Endometrial microvascular endothelial cells (primary cell): ENCODE data around the gene SPINK8. TPM values are rescaled to one million over a fixed set of nuclear protein-coding genes. Genes with fewer than 3 reads are reported as not detected.
"Not testable (repeated sequence)": the region's sequence is repeated elsewhere in the genome, so short reads cannot be mapped to it uniquely, and the experiment has no call there.

Experiments used
- in situ Hi-C: cut with HindIII; loops from 2 replicates; pipeline ENCODE4 v1.10.0; 2017; ENCODE audit warnings: low sequenced_read_pairs, low pct_unique_long_range_greater_than_20kb; ENCODE audit errors: inconsistent ontology term
- total RNA-seq: library from RNA; depleted of rRNA; stranded (reverse); fragments of >200 nt; gene quantifications from one replicate; pipeline ENCODE4 v1.2.3, GENCODE V29; 2015; ENCODE audit errors: inconsistent ontology term

SPINK8 gene
- total RNA-seq, 1 donor from 2014 or later = not detected

- in situ Hi-C loops = not testable (repeated sequence)
Measured at GRCh38 chr3:48335286-48335685, 1.8 kb upstream of the SPINK8 start.

GRCh38 chr3:48334605-48335004 is 1.1 kb upstream of the SPINK8 start:
- in situ Hi-C loops = no loop called here

GRCh38 chr3:48331706-48332435 is 1.6 kb downstream of the SPINK8 start:
- in situ Hi-C loops = not testable (repeated sequence)

DNA sequence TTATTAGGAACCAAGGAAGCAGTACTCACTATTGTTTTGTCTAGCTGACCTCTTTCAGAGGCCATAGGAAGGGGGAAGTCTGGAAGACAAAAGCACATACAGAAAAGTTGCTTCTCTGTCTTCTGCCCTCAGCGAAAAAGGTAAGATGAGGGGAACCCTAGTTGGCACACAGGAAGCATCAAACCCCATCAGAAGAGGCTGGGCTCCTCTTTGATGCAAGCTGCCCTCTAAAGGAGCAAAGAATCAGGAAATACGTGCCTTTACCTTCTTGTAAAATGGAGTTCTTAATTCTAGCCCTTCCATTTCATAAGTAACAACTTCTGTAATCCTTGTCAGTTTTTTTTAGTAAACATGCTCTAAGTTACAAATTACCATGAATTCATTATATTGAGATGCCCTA is 12.5 kb downstream of the SPINK8 start:
- in situ Hi-C loops = no loop called here

GRCh38 chr3:48318713-48319468 is 14.6 kb downstream of the SPINK8 start:
- in situ Hi-C loops = no loop called here

GRCh38 chr3:48314542-48314941 is 18.9 kb downstream of the SPINK8 start:
- in situ Hi-C loops = no loop called here

GRCh38 chr3:48306860-48307530 is 26.5 kb downstream of the SPINK8 start:
- in situ Hi-C loops = no loop called here

GRCh38 chr3:48306290-48306689 is 27.2 kb downstream of the SPINK8 start:
- in situ Hi-C loops = no loop called here

DNA sequence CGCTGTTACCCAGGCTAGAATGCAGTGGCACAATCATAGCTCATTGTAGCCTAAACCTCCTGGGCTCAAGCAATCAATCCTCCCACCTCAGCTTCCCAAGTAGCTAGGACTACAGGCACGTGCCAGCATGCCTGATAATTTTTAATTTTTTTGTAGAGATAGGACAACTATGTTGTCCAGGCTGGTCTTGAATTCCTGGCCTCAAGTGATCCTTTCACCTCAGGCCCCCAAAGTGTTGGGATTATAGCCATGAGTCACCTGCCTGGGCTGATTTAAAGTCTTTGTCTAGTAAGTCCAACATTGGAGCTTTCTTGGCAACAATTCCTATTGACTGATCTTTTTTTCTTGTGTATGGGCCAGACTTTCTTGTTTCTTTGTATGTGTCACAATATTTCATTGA is 28.1 kb downstream of the SPINK8 start:
- in situ Hi-C loops = no loop called here

DNA sequence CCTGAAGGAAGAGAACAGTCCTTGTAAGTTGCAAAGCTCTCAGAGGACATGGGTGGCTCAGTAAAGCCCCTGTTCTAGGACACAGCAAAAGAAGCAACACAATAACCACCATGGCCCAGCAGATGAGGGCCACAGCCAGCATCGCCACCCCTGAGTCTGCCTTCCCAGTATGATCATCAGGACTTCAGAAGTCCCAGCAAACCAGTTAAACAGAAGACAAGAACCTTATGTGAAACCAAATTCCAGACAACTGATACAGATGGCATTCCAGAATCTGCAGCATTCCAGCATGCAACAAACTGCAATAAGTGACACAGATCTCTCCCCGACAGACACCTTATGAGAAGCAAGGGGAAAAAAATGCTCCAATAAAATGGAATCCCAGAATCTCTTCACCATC is 30.4 kb downstream of the SPINK8 start:
- in situ Hi-C loops = no loop called here

DNA sequence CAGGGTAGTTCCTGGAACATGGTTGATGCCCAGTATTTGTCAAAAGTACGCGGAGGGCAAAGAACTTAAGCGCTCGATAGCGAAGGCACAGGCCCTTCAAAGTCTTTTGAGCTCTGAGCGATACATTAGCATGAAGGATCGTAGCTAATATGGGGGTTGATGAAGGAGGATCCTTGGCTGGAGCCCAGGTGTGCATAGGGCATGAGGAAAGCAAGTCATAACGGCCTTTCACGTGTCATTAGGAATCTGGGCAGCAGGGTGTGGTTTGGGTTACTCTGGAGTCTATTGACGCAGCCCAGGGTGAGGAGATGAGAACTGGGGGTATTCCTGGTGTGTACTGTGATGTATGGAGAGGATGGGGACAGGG is 31.7 kb downstream of the SPINK8 start:
- in situ Hi-C loops = no loop called here

DNA sequence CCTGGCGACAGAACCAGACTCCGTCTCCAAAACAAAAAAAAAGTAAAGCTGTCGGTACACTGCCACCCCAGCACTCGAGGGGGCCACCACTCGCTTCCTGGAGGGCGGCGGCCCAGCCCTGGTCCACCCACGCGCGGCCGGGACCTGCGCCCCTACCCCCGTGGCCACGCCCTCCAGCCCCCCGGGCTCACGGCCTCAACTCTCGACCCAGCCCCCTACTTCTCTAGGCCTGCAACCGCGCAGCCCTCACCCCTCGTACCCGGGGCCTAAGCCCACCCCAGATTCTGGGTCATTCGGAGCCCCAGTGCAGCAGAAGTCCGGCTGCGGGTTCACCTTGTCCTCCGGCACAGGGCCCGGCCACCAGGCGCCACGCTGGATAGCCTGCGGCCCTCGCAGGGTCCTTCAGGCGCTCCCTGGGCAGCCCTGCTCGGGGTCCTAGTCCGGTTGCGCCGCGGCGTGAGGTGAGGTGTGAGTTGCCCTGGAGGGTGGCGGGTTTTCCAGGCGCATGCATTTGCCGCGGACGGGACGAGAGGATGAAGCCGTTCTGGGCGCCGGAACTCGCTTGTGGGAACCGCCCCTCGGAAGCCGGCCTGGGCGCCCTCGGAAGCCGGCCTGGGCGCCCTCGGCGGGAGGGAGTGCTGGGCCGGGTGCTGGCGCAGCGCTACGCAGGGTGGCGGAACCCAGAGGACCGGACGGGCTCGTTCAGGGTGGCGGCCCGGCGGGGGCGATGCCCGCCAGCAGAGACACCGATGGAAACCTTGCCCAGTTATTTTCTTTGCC is 32.3 kb downstream of the SPINK8 start, which contains the start of gene NME6:
NME6 (minus strand) TSS at position 348 of the 780 bp plus-strand sequence.
- in situ Hi-C loops = no loop called here

DNA sequence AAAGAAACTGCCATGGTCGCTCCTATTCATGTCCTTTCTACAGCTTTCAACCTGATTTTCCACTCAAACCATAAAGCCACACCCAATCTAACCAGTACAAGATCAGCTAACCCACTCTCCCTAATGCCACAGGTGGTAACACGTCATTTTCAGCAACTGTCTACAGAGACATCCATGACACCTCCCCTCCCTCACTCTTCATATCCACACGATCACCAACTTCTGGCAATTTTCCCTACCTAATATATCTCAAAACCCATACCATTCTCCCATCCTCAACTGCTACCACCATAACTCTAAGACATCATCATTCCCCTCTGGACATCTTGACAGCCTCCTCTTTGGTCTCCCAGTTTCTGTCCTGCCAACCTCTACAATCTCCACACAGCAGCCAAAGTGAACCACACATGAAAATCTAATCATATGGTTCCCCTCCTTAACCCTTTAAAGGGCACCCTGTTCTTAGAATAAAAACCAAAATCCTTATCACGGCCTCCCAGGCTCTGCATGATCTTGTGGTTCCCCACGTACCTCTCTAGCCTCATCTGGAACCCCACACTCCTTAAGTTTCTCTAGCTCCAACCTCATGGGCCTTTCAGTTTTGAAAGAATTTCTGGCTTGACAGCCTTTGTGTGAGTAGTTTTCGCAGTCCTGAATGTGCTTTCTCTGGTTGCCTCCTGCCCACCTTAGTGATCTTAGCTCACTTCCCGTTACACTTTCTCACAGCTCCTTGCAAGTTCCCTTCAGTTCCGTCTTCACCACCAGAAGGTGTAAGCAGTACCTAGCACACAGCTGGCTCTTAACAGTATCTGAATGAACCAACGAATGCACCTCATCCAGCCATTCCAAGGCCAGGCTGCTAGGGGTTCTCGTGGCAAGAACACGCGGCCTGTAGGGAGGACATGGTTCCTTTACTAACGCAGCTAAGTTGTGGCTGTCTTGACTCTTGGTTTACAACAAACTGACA is 33.4 kb downstream of the SPINK8 start:
- in situ Hi-C loops = no loop called here

DNA sequence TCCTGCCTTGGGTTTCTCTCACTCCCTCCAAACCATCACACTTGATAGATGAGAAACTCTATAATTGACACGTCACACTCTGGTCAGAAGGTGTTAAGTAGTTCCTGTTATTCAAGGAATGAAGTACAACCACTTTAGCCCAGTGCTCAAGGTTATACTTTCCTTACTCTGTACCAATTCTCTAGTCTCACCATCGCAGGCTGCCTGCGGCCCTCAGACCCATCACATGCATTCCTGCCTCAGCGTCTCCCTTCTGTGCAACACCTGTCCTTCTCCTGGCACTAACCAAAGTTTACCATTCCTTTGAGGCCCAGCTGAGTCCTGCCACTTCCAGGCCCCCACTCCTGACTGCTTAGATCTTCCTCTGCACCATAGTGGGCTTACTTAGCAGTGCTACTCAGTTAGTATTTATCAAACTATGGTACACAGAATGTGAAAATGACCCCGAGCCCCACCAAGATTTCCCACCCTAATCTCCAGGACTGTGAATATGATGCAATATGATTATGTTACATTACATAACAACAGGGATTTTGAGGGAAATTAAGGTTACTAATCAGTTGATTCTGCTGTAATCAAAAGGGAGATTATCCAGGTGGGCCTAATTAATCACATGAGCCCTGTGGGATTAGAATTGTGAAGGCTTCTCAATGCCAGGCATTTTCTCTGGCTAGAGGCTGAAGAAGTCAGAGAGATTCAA is 36.2 kb downstream of the SPINK8 start:
- in situ Hi-C loops = no loop called here

DNA sequence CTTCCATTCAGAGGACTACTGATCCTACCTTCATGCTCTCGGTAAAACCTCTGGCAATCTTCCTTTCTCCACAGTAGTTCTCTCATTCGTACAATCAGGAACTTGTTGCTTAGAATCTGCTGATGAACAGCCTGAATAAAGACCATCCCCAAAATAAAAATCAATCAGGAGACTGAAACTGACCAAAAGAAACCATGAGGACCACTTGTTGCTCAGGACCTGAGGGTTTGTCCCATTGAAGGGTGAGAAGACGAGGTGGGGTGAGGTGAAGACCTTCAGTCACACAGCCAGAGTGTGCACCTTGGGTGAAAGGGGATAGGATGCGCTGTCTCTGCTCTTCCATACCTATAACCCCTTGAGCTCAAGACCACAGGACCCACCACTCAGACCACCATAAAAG is 36.8 kb downstream of the SPINK8 start:
- in situ Hi-C loops = no loop called here

DNA sequence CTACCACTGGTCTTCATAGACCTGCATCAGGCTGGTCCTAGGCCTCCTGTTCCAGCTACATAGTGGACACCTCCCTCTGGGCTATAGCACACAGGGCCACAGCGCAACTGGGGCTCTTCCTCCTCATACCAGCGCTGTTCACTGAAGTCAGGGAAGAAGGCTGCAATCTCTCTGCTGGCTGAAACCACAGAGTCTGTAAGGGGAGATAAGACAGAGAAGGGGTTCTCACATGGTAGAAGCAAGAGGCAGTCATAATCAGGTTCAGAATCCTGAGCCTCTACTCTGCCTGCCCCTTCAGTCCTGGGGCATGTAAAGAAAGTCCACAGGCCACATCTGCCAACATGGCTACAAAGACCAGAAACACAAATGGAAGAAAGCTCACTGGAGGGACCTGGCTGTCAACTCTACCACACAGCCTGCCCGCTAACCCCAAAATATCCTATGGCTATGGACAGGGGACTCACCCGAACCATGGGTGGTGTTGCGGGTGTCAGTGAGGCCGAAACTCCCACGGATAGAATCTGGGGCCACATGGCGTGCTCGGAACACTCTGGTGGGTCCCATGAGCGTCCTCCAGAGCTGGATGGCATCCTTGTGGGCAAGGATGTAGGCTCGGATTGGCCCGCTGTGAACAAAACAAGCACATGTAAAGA is 38.7 kb downstream of the SPINK8 start:
- in situ Hi-C loops = no loop called here

DNA sequence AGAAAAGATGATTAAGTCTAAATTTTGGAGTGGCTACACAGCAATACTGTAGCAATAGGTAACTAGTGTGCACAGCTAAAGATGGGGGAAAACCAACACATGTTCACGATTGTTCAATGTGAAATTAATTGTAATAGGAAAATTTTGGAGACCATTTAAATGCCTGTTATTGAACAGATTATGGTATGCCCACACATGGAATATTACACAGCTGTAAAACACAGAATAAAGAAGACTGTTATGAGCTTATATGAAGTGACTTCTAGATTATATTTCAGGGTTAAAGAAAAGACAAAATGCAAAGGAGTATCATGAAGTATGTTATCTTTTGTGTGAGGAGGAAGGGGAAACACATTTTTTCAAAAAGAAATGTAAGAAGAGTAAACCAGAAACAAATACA is 43.8 kb downstream of the SPINK8 start:
- in situ Hi-C loops = no loop called here
